ENCODE data around the gene PCDHA1. TPM values are rescaled to one million over a fixed set of nuclear protein-coding genes. Genes with fewer than 3 reads are reported as not detected.
"Not testable (repeated sequence)": the region's sequence is repeated elsewhere in the genome, so short reads cannot be mapped to it uniquely, and the experiment has no call there.

PCDHA1 gene
- total and polyA plus RNA-seq, 8 donors, result 0.06 to 0.14 (median 0.11) TPM; not detected in 4

DNA sequence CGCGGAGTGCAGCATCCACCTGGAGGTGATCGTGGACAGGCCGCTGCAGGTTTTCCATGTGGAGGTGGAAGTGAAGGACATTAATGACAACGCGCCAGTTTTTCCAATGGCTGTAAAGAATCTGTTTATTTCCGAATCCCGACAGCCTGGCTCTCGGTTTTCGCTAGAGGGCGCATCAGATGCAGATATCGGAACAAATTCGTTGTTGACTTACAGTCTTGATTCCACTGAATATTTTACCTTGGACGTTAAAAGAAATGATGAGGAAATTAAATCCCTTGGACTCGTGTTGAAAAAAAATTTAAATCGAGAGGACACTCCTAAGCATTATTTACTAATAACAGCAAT is 15.5 kb downstream of the PCDHA1 start:
- no peak for ATAC-seq

DNA sequence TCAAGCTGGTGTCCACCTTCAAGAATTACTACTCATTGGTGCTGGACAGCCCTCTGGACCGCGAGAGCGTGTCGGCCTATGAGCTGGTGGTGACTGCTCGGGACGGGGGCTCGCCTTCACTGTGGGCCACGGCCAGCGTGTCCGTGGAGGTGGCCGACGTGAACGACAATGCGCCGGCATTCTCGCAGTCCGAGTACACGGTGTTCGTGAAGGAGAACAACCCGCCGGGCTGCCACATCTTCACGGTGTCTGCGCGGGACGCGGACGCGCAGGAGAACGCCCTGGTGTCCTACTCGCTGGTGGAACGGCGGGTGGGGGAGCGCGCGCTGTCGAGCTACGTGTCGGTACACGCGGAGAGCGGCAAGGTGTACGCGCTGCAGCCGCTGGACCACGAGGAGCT is 16.4 kb downstream of the PCDHA1 start:
- H3K36me3 ChIP-seq; intact Hi-C loops (cut with DNase I); H3K4me1 ChIP-seq; H3K4me3 ChIP-seq; ATAC-seq; H3K27ac ChIP-seq: not testable (repeated sequence)
- Histone ChIP-seq H3K27me3 (peaks cover 0 to 68% of the 10 kb centered on the region in 2 donors), H3K9me3 (peaks cover 0 to 62% of the 10 kb centered on the region in 2 donors)
- peak in 1 of 4 donors; percentile 72 for DNase-seq

More for the DNA sequence above, 15.5 kb downstream of the PCDHA1 start:
- Histone ChIP-seq H3K4me3 (peak overlapping the region in 1 of 2 donors; percentile 19), H3K27me3 (peaks cover 0 to 69% of the 10 kb centered on the region in 2 donors), H3K27ac (no peak overlapping the region), H3K36me3 (no peaks in the 10 kb centered on the region), H3K9me3 (peaks cover 0 to 65% of the 10 kb centered on the region in 2 donors), H3K4me1 (no peaks in the 10 kb centered on the region)
- DNase-seq, result no peak
- intact Hi-C loops (cut with DNase I), result no loop called here
- TF ChIP-seq, protein P1, sequence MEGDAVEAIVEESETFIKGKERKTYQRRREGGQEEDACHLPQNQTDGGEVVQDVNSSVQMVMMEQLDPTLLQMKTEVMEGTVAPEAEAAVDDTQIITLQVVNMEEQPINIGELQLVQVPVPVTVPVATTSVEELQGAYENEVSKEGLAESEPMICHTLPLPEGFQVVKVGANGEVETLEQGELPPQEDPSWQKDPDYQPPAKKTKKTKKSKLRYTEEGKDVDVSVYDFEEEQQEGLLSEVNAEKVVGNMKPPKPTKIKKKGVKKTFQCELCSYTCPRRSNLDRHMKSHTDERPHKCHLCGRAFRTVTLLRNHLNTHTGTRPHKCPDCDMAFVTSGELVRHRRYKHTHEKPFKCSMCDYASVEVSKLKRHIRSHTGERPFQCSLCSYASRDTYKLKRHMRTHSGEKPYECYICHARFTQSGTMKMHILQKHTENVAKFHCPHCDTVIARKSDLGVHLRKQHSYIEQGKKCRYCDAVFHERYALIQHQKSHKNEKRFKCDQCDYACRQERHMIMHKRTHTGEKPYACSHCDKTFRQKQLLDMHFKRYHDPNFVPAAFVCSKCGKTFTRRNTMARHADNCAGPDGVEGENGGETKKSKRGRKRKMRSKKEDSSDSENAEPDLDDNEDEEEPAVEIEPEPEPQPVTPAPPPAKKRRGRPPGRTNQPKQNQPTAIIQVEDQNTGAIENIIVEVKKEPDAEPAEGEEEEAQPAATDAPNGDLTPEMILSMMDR (IDR thresholded peaks at IDR 0.05), result peak in 1 of 2 donors; percentile 10

DNA sequence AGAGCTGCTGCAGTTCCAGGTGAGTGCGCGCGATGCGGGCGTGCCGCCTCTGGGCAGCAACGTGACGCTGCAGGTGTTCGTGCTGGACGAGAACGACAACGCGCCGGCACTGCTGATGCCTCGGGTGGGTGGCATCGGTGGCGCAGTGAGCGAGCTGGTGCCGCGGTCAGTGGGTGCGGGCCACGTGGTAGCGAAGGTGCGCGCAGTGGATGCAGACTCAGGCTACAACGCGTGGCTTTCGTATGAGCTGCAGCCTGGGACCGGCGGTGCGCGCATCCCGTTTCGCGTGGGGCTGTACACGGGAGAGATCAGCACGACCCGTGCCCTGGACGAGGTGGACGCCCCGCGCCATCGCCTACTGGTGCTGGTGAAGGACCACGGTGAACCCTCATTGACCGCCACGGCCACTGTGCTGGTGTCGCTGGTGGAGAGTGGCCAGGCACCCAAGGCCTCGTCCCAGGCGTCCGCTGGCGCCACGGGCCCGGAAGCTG is 16.9 kb downstream of the PCDHA1 start:
- intact Hi-C loops (cut with DNase I), result no loop called here
- Histone ChIP-seq H3K36me3 (no peaks in the 10 kb centered on the region), H3K4me1 (no peaks in the 10 kb centered on the region), H3K27me3 (peaks cover 0 to 64% of the 10 kb centered on the region in 2 donors), H3K27ac (no peak overlapping the region), H3K9me3 (peaks cover 0 to 63% of the 10 kb centered on the region in 2 donors), H3K4me3 (no peak overlapping the region)
- TF ChIP-seq, protein P1 (IDR thresholded peaks at IDR 0.05), result no peak
- DNase-seq (peak in 1 of 4 donors; percentile 65), ATAC-seq (no peak)

DNA sequence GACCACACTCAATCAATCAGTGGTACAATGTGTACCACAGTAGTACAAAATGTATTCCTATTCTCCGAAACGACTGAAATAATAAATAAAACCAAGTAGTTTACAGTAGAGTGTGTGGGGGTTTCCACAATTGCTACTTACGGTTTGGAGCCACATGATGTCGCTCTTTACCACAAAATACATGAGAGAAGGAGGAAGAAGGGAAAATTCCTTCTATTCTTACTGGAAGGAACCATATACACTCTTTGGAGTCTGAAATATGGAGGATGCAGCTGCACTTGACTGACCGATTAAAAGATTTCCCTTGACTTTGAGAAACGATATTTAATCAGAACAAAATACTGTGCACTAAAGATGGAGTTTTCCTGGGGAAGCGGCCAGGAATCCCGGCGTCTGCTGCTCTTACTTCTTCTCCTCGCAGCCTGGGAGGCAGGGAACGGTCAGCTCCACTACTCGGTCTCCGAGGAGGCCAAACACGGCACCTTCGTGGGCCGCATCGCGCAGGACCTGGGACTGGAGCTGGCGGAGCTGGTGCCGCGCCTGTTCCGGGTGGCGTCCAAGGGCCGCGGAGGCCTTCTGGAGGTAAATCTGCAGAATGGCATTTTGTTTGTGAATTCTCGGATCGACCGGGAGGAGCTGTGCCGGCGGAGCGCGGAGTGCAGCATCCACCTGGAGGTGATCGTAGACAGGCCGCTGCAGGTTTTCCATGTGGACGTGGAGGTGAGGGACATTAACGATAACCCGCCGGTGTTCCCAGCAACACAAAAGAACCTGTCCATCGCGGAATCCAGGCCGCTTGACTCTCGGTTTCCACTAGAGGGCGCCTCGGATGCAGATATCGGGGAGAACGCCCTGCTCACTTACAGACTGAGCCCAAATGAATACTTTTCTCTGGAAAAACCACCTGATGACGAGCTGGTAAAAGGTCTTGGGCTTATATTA is 21.2 kb downstream of the PCDHA1 start, which contains the start of gene PCDHA4:
Gene PCDHA4, plus strand, starts transcription at position 235 of the 942 bp plus-strand sequence.
- Histone ChIP-seq H3K27me3 (peaks cover 0 to 36% of the 10 kb centered on the region in 2 donors), H3K27ac (no peak within 1 kb of the TSS), H3K4me3 (no peak within 1 kb of the TSS), H3K4me1 (no peaks in the 10 kb centered on the region), H3K9me3 (peaks cover 0 to 67% of the 10 kb centered on the region in 2 donors), H3K36me3 (no peaks in the 10 kb centered on the region)
- ATAC-seq (peak; percentile 71), DNase-seq (no peak)
- intact Hi-C loops (cut with DNase I), result no loop called here
- TF ChIP-seq, protein P1 (IDR thresholded peaks at IDR 0.05), result peak; percentile 21 to 28

DNA sequence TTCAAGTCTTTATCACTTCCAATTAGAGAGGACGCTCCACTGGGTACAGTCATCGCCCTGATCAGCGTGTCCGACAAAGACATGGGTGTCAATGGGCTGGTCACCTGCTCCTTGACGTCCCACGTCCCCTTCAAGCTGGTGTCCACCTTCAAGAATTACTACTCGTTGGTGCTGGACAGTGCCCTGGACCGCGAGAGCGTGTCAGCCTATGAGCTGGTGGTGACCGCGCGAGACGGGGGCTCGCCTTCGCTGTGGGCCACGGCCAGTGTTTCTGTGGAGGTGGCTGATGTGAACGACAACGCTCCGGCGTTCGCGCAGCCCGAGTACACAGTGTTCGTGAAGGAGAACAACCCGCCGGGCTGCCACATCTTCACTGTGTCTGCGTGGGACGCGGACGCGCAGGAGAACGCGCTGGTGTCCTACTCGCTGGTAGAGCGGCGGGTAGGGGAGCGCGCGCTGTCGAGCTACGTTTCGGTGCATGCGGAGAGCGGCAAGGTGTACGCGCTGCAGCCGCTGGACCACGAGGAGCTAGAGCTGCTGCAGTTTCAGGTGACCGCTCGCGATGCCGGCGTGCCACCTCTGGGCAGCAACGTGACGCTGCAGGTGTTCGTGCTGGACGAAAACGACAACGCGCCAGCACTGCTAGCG is 22.4 kb downstream of the PCDHA1 start:
- ATAC-seq; H3K4me3 ChIP-seq; H3K27ac ChIP-seq; intact Hi-C loops (cut with DNase I); H3K36me3 ChIP-seq; H3K4me1 ChIP-seq: not testable (repeated sequence)
- peaks cover 0 to 59% of the 10 kb centered on the region in 2 donors for H3K9me3 ChIP-seq
- H3K27me3 ChIP-seq, result peaks cover 0 to 23% of the 10 kb centered on the region in 2 donors
- peak in 1 of 4 donors; percentile 72 for DNase-seq

DNA sequence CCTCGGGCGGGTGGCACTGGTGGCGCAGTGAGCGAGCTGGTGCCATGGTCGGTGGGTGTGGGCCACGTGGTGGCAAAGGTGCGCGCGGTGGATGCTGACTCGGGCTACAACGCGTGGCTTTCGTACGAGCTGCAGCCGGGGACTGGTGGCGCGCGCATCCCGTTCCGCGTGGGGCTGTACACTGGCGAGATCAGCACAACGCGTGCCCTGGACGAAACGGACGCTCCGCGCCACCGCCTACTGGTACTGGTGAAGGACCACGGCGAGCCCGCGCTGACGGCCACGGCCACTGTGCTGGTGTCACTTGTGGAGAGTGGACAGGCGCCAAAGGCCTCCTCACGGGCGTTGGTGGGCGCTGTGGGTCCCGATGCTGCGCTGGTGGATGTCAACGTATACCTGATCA is 22.9 kb downstream of the PCDHA1 start:
- intact Hi-C loops (cut with DNase I), result no loop called here
- Histone ChIP-seq H3K27ac (no peak overlapping the region), H3K4me1 (no peaks in the 10 kb centered on the region), H3K9me3 (peaks cover 0 to 58% of the 10 kb centered on the region in 2 donors), H3K27me3 (peaks cover 0 to 21% of the 10 kb centered on the region in 2 donors), H3K4me3 (no peak overlapping the region), H3K36me3 (no peaks in the 10 kb centered on the region)
- TF ChIP-seq, protein P1 (IDR thresholded peaks at IDR 0.05), result no peak
- DNase-seq (peak in 1 of 4 donors; percentile 77), ATAC-seq (no peak)

Measured in left lung (tissue), 10 donors.